GM12878 (cell line): ENCODE data around the gene FKBP2. TPM values are rescaled to one million over a fixed set of nuclear protein-coding genes. Genes with fewer than 3 reads are reported as not detected.

Source experiments
- ATAC-seq: fragments of 200-7000 bp; cut with Tn5 transposase; 3 replicates; pipeline ENCODE4 v1.9.1; 2020; ENCODE audit warnings: mild to moderate bottlenecking, moderate library complexity
- BruUV-seq: library from RNA; stranded (reverse); fragments of 400-500 nt; replicated peaks from 2 replicates; lab custom pipeline; 2021; lab: Mats Ljungman, UMichigan
- CTCF ChIA-PET: fragments of 300-600 bp; sonication (Branson Sonifier 250); formaldehyde crosslinking; extraction: SDS; loops from one replicate; lab custom pipeline; 2021; ENCODE audit warnings: inconsistent platforms; lab: Yijun Ruan, JAX
- POLR2A ChIA-PET: fragments of 350-600 bp; formaldehyde crosslinking; extraction: SDS; loops from one replicate; lab custom pipeline; 2021; ENCODE audit warnings: inconsistent platforms; lab: Charles Lee
- RAD21 ChIA-PET: fragments of 300-600 bp; sonication (Branson Sonifier 250); formaldehyde crosslinking; loops from one replicate; lab custom pipeline; 2023; ENCODE audit warnings: antibody characterized with exemption; ENCODE audit not compliant: unreplicated experiment; lab: Charles Lee
- SMC1A ChIA-PET: fragments of 300-600 bp; sonication (Branson Sonifier 250); formaldehyde crosslinking; loops from one replicate; lab custom pipeline; 2023; ENCODE audit not compliant: unreplicated experiment, uncharacterized antibody; lab: Charles Lee
- DNase-seq: peaks from one replicate; pipeline ENCODE4 v3.0.0-alpha.2; 2011; ENCODE audit warnings: low read depth, low spot score
- FAIRE-seq: peaks from 3 replicates; lab custom pipeline; 2011; peaks lifted over from hg19 to GRCh38; lab: Jason Lieb, UNC
- H2AFZ ChIP-seq: 2 replicates; pipeline ENCODE4 v1.6.0; 2011; ENCODE audit warnings: low read depth, low read length, control low read depth; ENCODE audit not compliant: control insufficient read depth
- H3K27ac ChIP-seq: 2 replicates; pipeline ENCODE4 v1.5.1; 2011; ENCODE audit warnings: control low read depth; ENCODE audit not compliant: control insufficient read depth, insufficient read depth
- H3K27me3 ChIP-seq, 2 experiments: replicated peaks in 1 of 2; 2 replicates each; pipeline versions ENCODE4 v1.6.0 to v1.6.1; 2011; ENCODE audit warnings: low read length in 1 of 2; ENCODE audit not compliant: control insufficient read depth in 2 of 2, insufficient read depth in 2 of 2
- H3K36me3 ChIP-seq, 2 experiments: 2 replicates each; pipeline ENCODE4 v1.5.1; 2011; ENCODE audit warnings: low read length in 1 of 2; ENCODE audit not compliant: control insufficient read depth in 2 of 2, insufficient read depth in 2 of 2
- H3K4me1 ChIP-seq: 2 replicates; pipeline ENCODE4 v1.6.1; 2011; ENCODE audit warnings: mild to moderate bottlenecking, low read length, moderate library complexity, mixed read lengths; ENCODE audit not compliant: control insufficient read depth, insufficient read depth
- H3K4me2 ChIP-seq: 2 replicates; pipeline ENCODE4 v1.6.0; 2011; ENCODE audit warnings: control low read depth; ENCODE audit not compliant: control insufficient read depth, insufficient read depth
- H3K4me3 ChIP-seq: fragments of 200-600 bp; sonication (generic); 2 replicates; pipeline ENCODE4 v1.5.1; 2016
- H3K79me2 ChIP-seq: 2 replicates; pipeline ENCODE4 v1.6.0; 2011; ENCODE audit warnings: low read length; ENCODE audit not compliant: control insufficient read depth, insufficient read depth
- H3K9ac ChIP-seq: 2 replicates; pipeline ENCODE4 v1.8.0; 2011; ENCODE audit warnings: low read length, control low read depth, mixed read lengths; ENCODE audit not compliant: control insufficient read depth, insufficient read depth
- H3K9me3 ChIP-seq: replicated peaks from 3 replicates; pipeline ENCODE4 v1.5.1; 2011; ENCODE audit warnings: mild to moderate bottlenecking, low read length; ENCODE audit not compliant: control insufficient read depth, insufficient read depth
- H4K20me1 ChIP-seq: 2 replicates; pipeline ENCODE4 v1.6.0; 2011; ENCODE audit not compliant: control insufficient read depth, insufficient read depth
- HDAC6 ChIP-seq: fragments of 200-600 bp; sonication (generic); IDR thresholded peaks from one replicate; pipeline ENCODE4 v1.8.0; 2017; ENCODE audit warnings: antibody characterized with exemption; ENCODE audit not compliant: unreplicated experiment
- POLR2A ChIP-seq: IDR thresholded peaks from 2 replicates; pipeline ENCODE4 v1.6.1; 2011; ENCODE audit warnings: low read depth, mild to moderate bottlenecking, low read length
- SMAD5 ChIP-seq: IDR thresholded peaks from 2 replicates; pipeline ENCODE4 v1.6.1; 2016; ENCODE audit warnings: antibody characterized with exemption, low read depth
- SPI1 ChIP-seq: IDR thresholded peaks from 2 replicates; pipeline ENCODE4 v1.6.1; 2011; ENCODE audit warnings: low read depth, mild to moderate bottlenecking, low read length, moderate library complexity, borderline replicate concordance; ENCODE audit not compliant: insufficient read depth
- TCF12 ChIP-seq: IDR thresholded peaks from 2 replicates; pipeline ENCODE4 v1.6.1; 2011; ENCODE audit warnings: low read depth, mild to moderate bottlenecking, low read length
- whole genome bisulfite sequencing: methylation state at CpG from one replicate; pipeline ENCODE4 v1.1.6; 2016; ENCODE audit warnings: low lambda C conversion rate; ENCODE audit not compliant: insufficient replicate concordance, insufficient coverage; ENCODE audit errors: missing lambda C conversion rate; 5-methylcytosine and 5-hydroxymethylcytosine counted together
- in situ Hi-C: fragments of 300-500 bp; cut with MboI; formaldehyde crosslinking; loops from 9 replicates; pipeline ENCODE4 v1.14.3; 2018; ENCODE audit warnings: mixed read lengths
- intact Hi-C: fragments of 100-400 bp; cut with micrococcal nuclease; formaldehyde crosslinking; loops from one replicate; pipeline ENCODE4 v1.14.2; 2022; ENCODE audit not compliant: unreplicated experiment
- polyA plus RNA-seq, 11 experiments: library from polyadenylated mRNA; depleted of rRNA in 4 of 11; unstranded in 6 of 11; stranded (reverse) in 5 of 11; fragments of >200 nt; fragmentation: Nextera tagmentation in 4 of 11; fragmentation: Illumina TruSeq in 1 of 11; extraction: Ambion mirVana in 4 of 11; extraction: Trizol in 1 of 11; gene quantifications; 1 replicate in 1 of 11; 2 replicates in 10 of 11; pipeline versions ENCODE4 v1.2.1 to v1.2.3, GENCODE V29; 2011 to 2016; ENCODE audit warnings: inconsistent platforms in 2 of 11, missing spikeins in 2 of 11, low read depth in 1 of 11
- total RNA-seq, 4 experiments: library from RNA; depleted of rRNA in 3 of 4; stranded (reverse); fragments of >200 nt in 3 of 4; fragmentation: Illumina TruSeq in 1 of 4; extraction: Trizol in 1 of 4; gene quantifications; 2 replicates each; pipeline versions ENCODE4 v1.2.1 to v1.2.3, GENCODE V29; 2013 to 2021

FKBP2 gene
- total and polyA plus RNA-seq, 10 of the 15 experiments (the other 5 are each of a cell fraction or from before 2014, with no cell fraction given): 1.8 to 99.7 (median 39.5) TPM

DNA sequence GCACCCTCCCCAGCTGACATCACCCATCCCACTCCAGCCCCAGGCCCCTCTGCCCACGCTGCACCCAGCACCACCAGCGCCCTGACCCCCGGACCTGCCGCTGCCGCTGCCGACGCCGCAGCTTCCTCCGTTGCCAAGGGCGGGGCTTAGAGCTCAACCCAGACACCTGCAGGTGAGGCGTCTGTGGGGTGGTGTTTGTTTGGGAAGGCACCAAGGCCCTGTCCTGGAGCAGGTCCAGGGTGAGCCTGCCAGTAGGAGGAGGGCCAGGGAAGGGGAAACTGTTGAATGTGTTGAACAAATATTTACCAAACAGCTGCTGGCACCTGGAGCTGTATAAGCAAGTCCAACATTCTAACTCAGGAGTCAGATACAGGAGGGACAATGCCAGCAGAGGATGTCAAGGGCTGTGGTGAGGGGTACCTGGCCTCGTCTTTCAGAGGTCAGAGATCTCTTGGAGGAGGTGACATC, 3.4 kb upstream of the FKBP2 start:
- FAIRE-seq (no peak), DNase-seq (no peak), ATAC-seq (no peak)
- no peak overlapping the region; the same call in 1 of the 2 replicates for H3K4me2 ChIP-seq
- H2AFZ ChIP-seq: no peak overlapping the region
- no peak overlapping the region; the same call in 1 of the 2 replicates for H3K9ac ChIP-seq
- WGBS: 97% methylated on average over 12 of the region's 12 CpGs
- in situ Hi-C loops: loop anchor here (25.0 kb wide), 1 partner anchor 1625 kb away; the partner anchor contains the start of genes CFL1, EFEMP2 and MUS81
- H3K9me3 ChIP-seq: no peaks in the 10 kb centered on the region
- ChIA-PET POLR2A (interaction anchor here (0.9 to 3.0 kb wide), 3 partner anchors 21 to 33 kb away, joined by 3 to 21 read pairs (median 4); partner anchors contain the start of gene FERMT3), SMC1A (no interaction called here), CTCF (interaction anchor here (1.3 to 1.7 kb wide), 3 partner anchors 13 to 67 kb away, joined by 5 to 7 read pairs (median 5); partner anchors contain the start of gene ESRRA), RAD21 (interaction anchor here (1.0 kb wide), 2 partner anchors 9 to 32 kb away, joined by 3 read pairs; partner anchors contain the start of gene PPP1R14B)
- H3K4me1 ChIP-seq: peaks cover 46% of the 10 kb centered on the region
- no peak overlapping the region; the same call in 1 of the 2 replicates for H3K27ac ChIP-seq
- H3K79me2 ChIP-seq: peaks cover 21% of the 10 kb centered on the region
- H3K4me3 ChIP-seq: no peak overlapping the region
- no peak for TF ChIP-seq SPI1
- no peak for TF ChIP-seq TCF12
- no peak for TF ChIP-seq SMAD5
- intact Hi-C loops: no loop called here
- H3K27me3 ChIP-seq: no peaks in the 10 kb centered on the region
- H4K20me1 ChIP-seq: no peaks in the 10 kb centered on the region
- peaks cover 0 to 5% of the 10 kb centered on the region in 2 experiments; a peak in 2 of 4 replicates for H3K36me3 ChIP-seq
- no TSS peak for BruUV-seq

- CTCF ChIA-PET: interaction anchor here (0.8 to 6.2 kb wide), 5 partner anchors 11 to 66 kb away, joined by 3 to 31 read pairs (median 5); partner anchors contain the start of genes ESRRA, FERMT3 and PLCB3
- no peak for ATAC-seq
- intact Hi-C loops: no loop called here
- peak overlapping the region; percentile 4; the same call in 1 of the 2 replicates for H3K9ac ChIP-seq
- SMC1A ChIA-PET: no interaction called here
- H3K36me3 ChIP-seq: peaks cover 0 to 5% of the 10 kb centered on the region in 2 experiments; a peak in 2 of 4 replicates
- H2AFZ ChIP-seq: no peak overlapping the region
- H3K27me3 ChIP-seq: no peaks in the 10 kb centered on the region
- RAD21 ChIA-PET: interaction anchor here (0.9 to 1.0 kb wide), 3 partner anchors 8 to 34 kb away, joined by 3 read pairs; partner anchors contain the start of gene PPP1R14B
- DNase-seq: no peak
- in situ Hi-C loops: loop anchor here (25.0 kb wide), 1 partner anchor 1624 kb away; the partner anchor contains the start of genes CFL1, EFEMP2 and MUS81
- H3K27ac ChIP-seq: peak overlapping the region; percentile 92
- WGBS: 13% methylated on average over 9 of the region's 9 CpGs
- peaks cover 27% of the 10 kb centered on the region for H3K79me2 ChIP-seq
- H3K4me3 ChIP-seq: no peak overlapping the region
- POLR2A ChIA-PET: interaction anchor here (1.2 to 3.0 kb wide), 4 partner anchors 12 to 34 kb away, joined by 3 to 21 read pairs (median 6); partner anchors contain the start of gene FERMT3
- no peaks in the 10 kb centered on the region for H3K9me3 ChIP-seq
- no peak overlapping the region for H3K4me2 ChIP-seq
- FAIRE-seq: peak; percentile 18
- peaks cover 50% of the 10 kb centered on the region for H3K4me1 ChIP-seq
- H4K20me1 ChIP-seq: no peaks in the 10 kb centered on the region
- TF ChIP-seq HDAC6: no peak
- TF ChIP-seq POLR2A: peak; percentile 25; the same call in 1 of the 2 replicates
- TF ChIP-seq SPI1: peak; percentile 64
- BruUV-seq: no TSS peak
Measured at GRCh38 chr11:64238076-64238475, 2.8 kb upstream of the FKBP2 start.
